Testis (tissue), 3 donors: Measurements from ENCODE around the gene CACNA1C. TPM values are rescaled to one million over a fixed set of nuclear protein-coding genes. Genes with fewer than 3 reads are reported as not detected.

Experiments
- DNase-seq: peaks from one replicate; pipeline ENCODE4 v3.0.0-alpha.2; 2019
- H3K27ac ChIP-seq, 2 donors: fragments of 200-600 bp; sonication (generic); one replicate each; pipeline ENCODE4 v1.5.1; 2019
- H3K27me3 ChIP-seq: fragments of 200-600 bp; sonication (generic); one replicate; pipeline ENCODE4 v1.5.1; 2019
- H3K36me3 ChIP-seq: fragments of 200-600 bp; sonication (generic); one replicate; pipeline ENCODE4 v1.5.1; 2017; ENCODE audit warnings: low read depth; ENCODE audit errors: missing control alignments
- H3K4me1 ChIP-seq: fragments of 200-600 bp; sonication (generic); one replicate; pipeline ENCODE4 v1.5.1; 2019
- H3K4me3 ChIP-seq, 2 donors: fragments of 200-600 bp; sonication (generic); one replicate each; pipeline ENCODE4 v1.5.1; 2017 to 2019
- H3K9me3 ChIP-seq: fragments of 200-600 bp; sonication (generic); one replicate; pipeline ENCODE4 v1.5.1; 2017
- CTCF ChIP-seq, 3 experiments: fragments of 450-650 bp in 2 of 3; fragments of 200-600 bp in 1 of 3; sonication (generic) in 1 of 3; IDR thresholded peaks; one replicate each; pipeline ENCODE4 v1.5.1; 2016 to 2019; ENCODE audit warnings: antibody characterized with exemption in 3 of 3, mild to moderate bottlenecking in 2 of 3, moderate library complexity in 1 of 3
- POLR2A ChIP-seq: fragments of 450-650 bp; IDR thresholded peaks from one replicate; pipeline ENCODE4 v1.6.1; 2017; ENCODE audit warnings: antibody characterized with exemption, mild to moderate bottlenecking, moderate library complexity
- WGBS, 2 donors: methylation state at CpG; one replicate each; pipeline ENCODE4 v1.1.5; 2018; 5-methylcytosine and 5-hydroxymethylcytosine counted together
- intact Hi-C: fragments of 100-400 bp; cut with DNase I; formaldehyde crosslinking; loops from one replicate; pipeline ENCODE4 v1.15.1; 2023; ENCODE audit warnings: low total_unique reads
- polyA plus RNA-seq: library from polyadenylated mRNA; stranded (reverse); fragments of 350-450 nt; fragmentation: Illumina TruSeq; extraction: RNeasy Lipid Tissue Mini Kit (QIAGEN cat#74804); gene quantifications from one replicate; pipeline ENCODE4 v1.2.3, GENCODE V29; 2014; ENCODE audit warnings: low read depth, low replicate concordance; ENCODE audit not compliant: insufficient read depth
- total RNA-seq, 2 donors: library from RNA; depleted of rRNA; stranded (reverse); fragments of >200 nt; gene quantifications; one replicate each; pipeline ENCODE4 v1.2.3, GENCODE V29; 2016

The CACNA1C gene
- total and polyA plus RNA-seq, 3 donors from 2014 or later, result 20.3 to 36.8 (median 32.0) TPM

GRCh38 chr12:2697057-2697800 is 644.4 kb downstream of the CACNA1C start:
- no peaks in the 10 kb centered on the region for H3K36me3 ChIP-seq
- no peaks in the 10 kb centered on the region for H3K9me3 ChIP-seq
- H3K4me3 ChIP-seq, result no peak overlapping the region
- DNase-seq, result no peak
- H3K4me1 ChIP-seq, result no peaks in the 10 kb centered on the region
- TF ChIP-seq CTCF (IDR thresholded peaks at IDR 0.05) (no peak), POLR2A (no peak)
- H3K27me3 ChIP-seq, result no peaks in the 10 kb centered on the region
- WGBS, 2 donors, result 76 to 78% methylated on average over 10 of the region's 10 CpGs
- intact Hi-C loops, result no loop called here
- H3K27ac ChIP-seq, result no peak overlapping the region

- no peaks in the 10 kb centered on the region for H3K36me3 ChIP-seq
- 86 to 100% methylated on average over 1 of the region's 1 CpG for WGBS, 2 donors
- H3K4me3 ChIP-seq, result no peak overlapping the region
- TF ChIP-seq CTCF (IDR thresholded peaks at IDR 0.05) (no peak), POLR2A (no peak)
- no peak overlapping the region for H3K27ac ChIP-seq
- DNase-seq, result no peak
- H3K27me3 ChIP-seq, result no peaks in the 10 kb centered on the region
- H3K4me1 ChIP-seq, result no peaks in the 10 kb centered on the region
- intact Hi-C loops, result no loop called here
- H3K9me3 ChIP-seq, result no peaks in the 10 kb centered on the region
Observed at GRCh38 chr12:2698566-2698965, 645.8 kb downstream of the CACNA1C start.

- intact Hi-C loops, result no loop called here
- H3K4me3 ChIP-seq, result no peak overlapping the region
- H3K4me1 ChIP-seq, result no peaks in the 10 kb centered on the region
- H3K9me3 ChIP-seq, result no peaks in the 10 kb centered on the region
- no peak for TF ChIP-seq CTCF (IDR thresholded peaks at IDR 0.05)
- no peak for TF ChIP-seq POLR2A
- DNase-seq, result no peak
- H3K27ac ChIP-seq, result no peak overlapping the region
- no peaks in the 10 kb centered on the region for H3K36me3 ChIP-seq
- 42 to 59% methylated on average over 1 of the region's 1 CpG for WGBS, 2 donors
- H3K27me3 ChIP-seq, result no peaks in the 10 kb centered on the region
Observed at GRCh38 chr12:2710701-2711100, 657.9 kb downstream of the CACNA1C start.

- 64% methylated on average over 2 of the region's 2 CpGs for WGBS, 2 donors
- Histone ChIP-seq H3K9me3 (no peaks in the 10 kb centered on the region), H3K27ac (no peak overlapping the region), H3K36me3 (no peaks in the 10 kb centered on the region), H3K4me3 (no peak overlapping the region), H3K4me1 (no peaks in the 10 kb centered on the region), H3K27me3 (no peaks in the 10 kb centered on the region)
- TF ChIP-seq CTCF (IDR thresholded peaks at IDR 0.05), result no peak
- TF ChIP-seq POLR2A, result no peak
- DNase-seq, result no peak
- intact Hi-C loops, result no loop called here
Observed at GRCh38 chr12:2719392-2719791, 666.6 kb downstream of the CACNA1C start.

DNA sequence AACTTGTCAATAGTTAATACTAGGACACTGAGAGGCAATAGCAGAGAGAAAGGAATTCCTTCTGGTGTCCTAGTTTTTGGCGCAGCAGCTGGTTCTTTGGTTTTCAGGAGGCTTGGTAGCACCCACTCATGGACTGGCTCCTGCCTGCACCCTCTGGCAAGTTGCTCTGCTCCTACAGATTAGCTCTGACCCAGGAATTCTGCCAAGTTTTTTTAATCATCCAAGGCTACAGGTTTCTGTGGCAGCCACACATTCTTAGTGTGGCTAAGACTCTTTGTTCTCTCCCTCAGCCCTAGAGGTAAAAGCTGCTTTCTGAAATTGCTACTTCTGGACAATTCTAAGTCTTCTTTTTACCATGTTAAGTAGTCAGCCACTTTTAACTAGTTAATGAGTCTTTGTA is 670.0 kb downstream of the CACNA1C start:
- Histone ChIP-seq H3K9me3 (no peaks in the 10 kb centered on the region), H3K27ac (no peak overlapping the region), H3K4me1 (peaks cover 4% of the 10 kb centered on the region), H3K27me3 (no peaks in the 10 kb centered on the region), H3K36me3 (no peaks in the 10 kb centered on the region), H3K4me3 (no peak overlapping the region)
- no peak for TF ChIP-seq CTCF (IDR thresholded peaks at IDR 0.05)
- no peak for TF ChIP-seq POLR2A
- intact Hi-C loops, result no loop called here
- WGBS, 2 donors, result 71 to 76% methylated on average over 1 of the region's 1 CpG
- peak; percentile 24 for DNase-seq
